Measurements from ENCODE around the gene PIAS4. TPM values are rescaled to one million over a fixed set of nuclear protein-coding genes. Genes with fewer than 3 reads are reported as not detected.

The PIAS4 gene
- total and polyA plus RNA-seq, 2 of the 13 experiments (the other 11 are each of a cell fraction or from before 2014, with no cell fraction given) = 9.0 to 20.1 TPM

- no peak for TF ChIP-seq ZNF512 (CRISPR knock-in tag; IDR thresholded peaks at IDR 0.05)
- TF ChIP-seq ZNF580 (CRISPR knock-in tag; IDR thresholded peaks at IDR 0.05; ENCODE audit: borderline replicate concordance, low read depth) = 0 out of 2 replicates have a peak, but pooled peaks have one; percentile 43
- no peak for TF ChIP-seq PLRG1 (conservative IDR thresholded peaks at IDR 0.05)
- TF ChIP-seq ZSCAN21 (CRISPR knock-in tag; IDR thresholded peaks at IDR 0.05; ENCODE audit: borderline replicate concordance) = no peak
- no peak for TF ChIP-seq KDM1A (CRISPR knock-in tag; IDR thresholded peaks at IDR 0.05)
- no peak for TF ChIP-seq SMARCC2 (IDR thresholded peaks at IDR 0.05)
- no peak for TF ChIP-seq ZBTB20 (CRISPR knock-in tag; IDR thresholded peaks at IDR 0.05; ENCODE audit: borderline replicate concordance, low read depth)
- no peak for TF ChIP-seq ZXDC (CRISPR knock-in tag; IDR thresholded peaks at IDR 0.05)
- TF ChIP-seq, protein P1, sequence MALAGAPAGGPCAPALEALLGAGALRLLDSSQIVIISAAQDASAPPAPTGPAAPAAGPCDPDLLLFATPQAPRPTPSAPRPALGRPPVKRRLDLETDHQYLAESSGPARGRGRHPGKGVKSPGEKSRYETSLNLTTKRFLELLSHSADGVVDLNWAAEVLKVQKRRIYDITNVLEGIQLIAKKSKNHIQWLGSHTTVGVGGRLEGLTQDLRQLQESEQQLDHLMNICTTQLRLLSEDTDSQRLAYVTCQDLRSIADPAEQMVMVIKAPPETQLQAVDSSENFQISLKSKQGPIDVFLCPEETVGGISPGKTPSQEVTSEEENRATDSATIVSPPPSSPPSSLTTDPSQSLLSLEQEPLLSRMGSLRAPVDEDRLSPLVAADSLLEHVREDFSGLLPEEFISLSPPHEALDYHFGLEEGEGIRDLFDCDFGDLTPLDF (CRISPR knock-in tag; IDR thresholded peaks at IDR 0.05) = no peak
- TF ChIP-seq ZBTB44 (CRISPR knock-in tag; IDR thresholded peaks at IDR 0.05) = no peak
- no peak for TF ChIP-seq ZNF207 (IDR thresholded peaks at IDR 0.05; ENCODE audit: borderline replicate concordance)
- no peak for TF ChIP-seq PAX8 (CRISPR knock-in tag; IDR thresholded peaks at IDR 0.05; ENCODE audit: borderline replicate concordance)
- no peak for TF ChIP-seq SALL1 (CRISPR knock-in tag; IDR thresholded peaks at IDR 0.05)
- TF ChIP-seq DMTF1 (CRISPR knock-in tag; IDR thresholded peaks at IDR 0.05) = no peak
- TF ChIP-seq ZBTB7A (CRISPR knock-in tag; IDR thresholded peaks at IDR 0.05) = no peak
- TF ChIP-seq ZNF841 (CRISPR knock-in tag; IDR thresholded peaks at IDR 0.05; ENCODE audit: borderline replicate concordance) = no peak
- no peak for TF ChIP-seq KAT7 (CRISPR knock-in tag; IDR thresholded peaks at IDR 0.05; ENCODE audit: borderline replicate concordance)
Observed at GRCh38 chr19:4066176-4066606, 58.7 kb downstream of the PIAS4 start (continued).

Data from HepG2 (cell line).